ENCODE data around the gene PDRG1.
"Not testable (repeated sequence)": the region's sequence is repeated elsewhere in the genome, so short reads cannot be mapped to it uniquely, and the experiment has no call there.

Gene PDRG1

DNA sequence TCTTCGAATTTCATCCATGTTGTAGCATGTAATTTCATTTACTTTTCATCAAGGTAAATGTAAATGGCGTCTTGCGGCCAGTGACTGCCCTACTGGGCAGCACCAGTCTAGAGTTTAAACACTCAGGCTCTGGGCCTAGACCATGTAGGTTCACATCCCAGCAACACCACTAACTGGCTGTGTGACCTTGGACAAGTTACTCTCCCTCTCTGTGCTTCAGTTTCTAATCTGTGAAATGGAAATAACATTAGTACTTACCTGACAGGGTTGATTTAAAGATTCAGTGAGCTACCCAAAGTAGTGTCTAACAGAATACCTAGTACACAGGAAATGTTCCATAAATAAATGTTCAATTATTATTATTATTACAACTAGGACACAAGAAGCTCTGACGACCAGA, 29.3 kb downstream of the PDRG1 start:
- TF ChIP-seq, protein P1, sequence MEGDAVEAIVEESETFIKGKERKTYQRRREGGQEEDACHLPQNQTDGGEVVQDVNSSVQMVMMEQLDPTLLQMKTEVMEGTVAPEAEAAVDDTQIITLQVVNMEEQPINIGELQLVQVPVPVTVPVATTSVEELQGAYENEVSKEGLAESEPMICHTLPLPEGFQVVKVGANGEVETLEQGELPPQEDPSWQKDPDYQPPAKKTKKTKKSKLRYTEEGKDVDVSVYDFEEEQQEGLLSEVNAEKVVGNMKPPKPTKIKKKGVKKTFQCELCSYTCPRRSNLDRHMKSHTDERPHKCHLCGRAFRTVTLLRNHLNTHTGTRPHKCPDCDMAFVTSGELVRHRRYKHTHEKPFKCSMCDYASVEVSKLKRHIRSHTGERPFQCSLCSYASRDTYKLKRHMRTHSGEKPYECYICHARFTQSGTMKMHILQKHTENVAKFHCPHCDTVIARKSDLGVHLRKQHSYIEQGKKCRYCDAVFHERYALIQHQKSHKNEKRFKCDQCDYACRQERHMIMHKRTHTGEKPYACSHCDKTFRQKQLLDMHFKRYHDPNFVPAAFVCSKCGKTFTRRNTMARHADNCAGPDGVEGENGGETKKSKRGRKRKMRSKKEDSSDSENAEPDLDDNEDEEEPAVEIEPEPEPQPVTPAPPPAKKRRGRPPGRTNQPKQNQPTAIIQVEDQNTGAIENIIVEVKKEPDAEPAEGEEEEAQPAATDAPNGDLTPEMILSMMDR (IDR thresholded peaks at IDR 0.05; ENCODE audit: insufficient read depth, low read depth, low read length, missing control alignments), result no peak
- no peak overlapping the region for H3K4me3 ChIP-seq (ENCODE audit: low read length)
- DNase-seq (ENCODE audit: low read depth), result no peak

DNA sequence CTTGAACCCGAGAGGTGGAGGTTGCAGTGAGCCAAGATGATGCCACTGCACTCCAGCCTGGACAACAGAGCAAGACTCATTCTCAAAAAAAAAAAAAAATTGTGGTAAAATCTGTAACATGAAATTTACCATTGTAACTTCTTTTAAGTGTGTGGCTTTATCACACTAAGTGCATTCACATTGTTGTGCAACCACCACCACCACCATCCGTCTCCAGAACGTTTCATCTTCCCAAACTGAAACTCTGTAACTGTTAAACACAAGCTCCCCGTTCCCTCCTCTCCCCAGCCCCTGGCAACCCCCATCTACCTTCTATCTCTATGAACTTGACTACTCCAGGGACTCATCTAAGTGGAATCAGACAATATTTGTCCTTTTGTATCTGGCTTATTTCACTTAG, 29.7 kb downstream of the PDRG1 start:
- H3K4me3 ChIP-seq (ENCODE audit: low read length), result no peak overlapping the region
- TF ChIP-seq, protein P1 (IDR thresholded peaks at IDR 0.05; ENCODE audit: insufficient read depth, low read depth, low read length, missing control alignments), result no peak
- no peak for DNase-seq (ENCODE audit: low read depth)

DNA sequence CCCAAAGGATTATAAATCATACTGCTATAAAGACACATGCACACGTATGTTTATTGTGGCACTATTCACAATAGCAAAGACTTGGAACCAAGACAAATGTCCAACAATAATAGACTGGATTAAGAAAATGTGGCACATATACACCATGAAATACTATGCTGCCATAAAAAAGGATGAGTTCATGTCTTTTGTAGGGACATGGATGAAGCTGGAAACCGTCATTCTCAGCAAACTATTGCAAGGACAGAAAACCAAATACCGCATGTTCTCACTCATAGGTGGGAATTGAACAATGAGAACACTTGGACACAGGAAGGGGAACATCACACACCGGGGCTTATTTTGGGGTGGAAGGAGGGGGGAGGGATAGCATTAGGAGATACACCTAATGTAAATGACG, 30.4 kb downstream of the PDRG1 start:
- not testable (repeated sequence) for DNase-seq (ENCODE audit: low read depth); H3K4me3 ChIP-seq (ENCODE audit: low read length)

DNA sequence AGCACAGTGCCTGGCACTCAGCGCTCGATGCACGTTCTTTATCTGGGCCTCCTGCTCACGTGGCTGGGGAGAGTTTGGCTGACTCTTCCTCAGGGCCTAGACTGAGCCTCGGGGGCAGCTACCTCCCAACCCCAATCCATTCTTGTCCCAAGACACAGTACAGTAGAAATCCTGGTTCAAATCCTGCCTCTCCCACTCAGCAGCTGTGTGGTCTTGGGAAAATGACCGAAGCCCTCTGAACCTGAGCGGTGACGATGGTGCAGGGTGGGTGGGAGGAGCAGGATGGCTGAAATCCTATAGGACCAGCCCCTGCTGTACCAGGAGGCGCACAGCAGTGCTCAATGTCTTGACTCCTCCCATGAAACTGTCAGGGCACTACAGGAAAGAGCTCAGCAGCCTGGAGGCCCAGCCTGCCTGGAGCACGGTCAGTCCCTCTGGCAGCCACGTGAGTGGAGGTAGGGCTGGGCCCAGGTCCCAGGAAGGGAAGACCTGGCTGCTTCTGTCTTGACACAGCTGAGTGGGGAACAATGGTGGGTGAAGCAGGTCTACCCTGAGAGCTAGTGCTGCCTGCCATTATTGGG, 31.5 kb downstream of the PDRG1 start:
- TF ChIP-seq, protein P1 (IDR thresholded peaks at IDR 0.05; ENCODE audit: insufficient read depth, low read depth, low read length, missing control alignments), result no peak
- no peak overlapping the region for H3K4me3 ChIP-seq (ENCODE audit: low read length)
- no peak for DNase-seq (ENCODE audit: low read depth)

DNA sequence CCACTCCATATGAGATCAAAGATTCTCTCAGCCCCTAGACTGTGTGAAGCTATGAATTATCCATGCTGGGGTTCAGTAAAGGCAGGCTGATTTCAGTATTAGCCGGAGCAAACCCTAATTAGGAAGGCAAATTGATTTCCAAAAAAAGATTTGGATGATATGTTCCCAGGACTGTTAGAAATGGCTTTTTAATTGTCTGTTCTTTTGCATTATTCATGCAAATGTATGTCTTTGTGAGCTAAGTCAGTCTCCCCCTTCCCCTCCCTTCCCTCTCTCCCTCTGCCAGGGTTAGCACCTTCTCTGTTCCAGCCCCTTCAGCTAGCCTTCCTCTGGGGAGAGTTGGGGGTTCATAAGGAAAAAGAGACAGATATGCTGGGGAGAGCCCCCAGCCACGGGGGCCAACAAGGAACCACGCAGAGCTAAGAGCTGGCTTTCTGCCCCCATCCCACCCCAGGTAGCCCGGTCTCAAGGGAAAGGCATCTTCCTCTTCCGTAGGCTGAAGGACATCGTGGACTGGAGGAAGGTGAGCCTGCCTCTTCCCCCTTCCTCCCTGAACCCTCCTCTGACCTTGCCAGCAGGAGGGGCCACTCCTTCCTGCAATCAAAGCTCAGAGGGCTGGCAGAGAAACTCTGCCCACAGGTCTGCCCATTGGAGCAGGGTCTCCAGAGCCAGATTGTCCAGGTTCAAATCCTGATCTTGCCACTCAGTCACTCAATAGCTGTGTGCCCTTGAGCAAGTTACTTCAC, 32.3 kb downstream of the PDRG1 start:
- no peak overlapping the region for H3K4me3 ChIP-seq (ENCODE audit: low read length)
- TF ChIP-seq, protein P1 (IDR thresholded peaks at IDR 0.05; ENCODE audit: insufficient read depth, low read depth, low read length, missing control alignments), result no peak
- no peak for DNase-seq (ENCODE audit: low read depth)

DNA sequence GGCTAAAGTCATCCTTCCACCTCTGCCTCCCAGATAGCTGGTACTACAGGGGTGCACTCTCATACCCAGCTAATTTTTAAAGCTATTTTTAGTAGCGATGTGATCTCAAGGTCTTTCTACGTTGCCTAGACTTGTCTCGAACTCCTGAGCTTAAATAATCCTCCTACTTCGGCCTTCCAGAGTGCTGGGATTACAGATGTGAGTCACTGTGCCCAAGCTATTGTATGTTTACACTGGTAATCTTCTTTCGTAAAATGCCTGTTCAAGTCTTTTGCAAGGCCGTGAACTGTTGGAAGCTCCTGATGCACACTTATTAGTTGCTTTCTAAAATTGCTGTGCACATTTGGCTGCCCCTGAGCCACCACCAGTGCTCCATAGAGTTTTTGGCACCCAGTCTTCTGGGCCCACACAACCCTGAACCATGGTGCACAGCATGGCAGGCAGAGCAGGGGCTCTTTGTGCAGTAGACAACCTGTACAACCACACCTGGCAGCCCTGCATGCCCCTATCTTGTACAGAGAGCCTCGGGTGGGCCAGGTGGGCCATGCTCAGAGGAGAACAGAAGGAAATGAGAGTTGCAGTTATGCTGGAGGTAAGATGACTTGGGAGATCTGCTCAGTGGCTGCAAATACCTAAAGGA, 33.3 kb downstream of the PDRG1 start:
- H3K4me3 ChIP-seq (ENCODE audit: low read length), result no peak overlapping the region
- TF ChIP-seq, protein P1 (IDR thresholded peaks at IDR 0.05; ENCODE audit: insufficient read depth, low read depth, low read length, missing control alignments), result no peak
- peak; percentile 50 for DNase-seq (ENCODE audit: low read depth)

DNA sequence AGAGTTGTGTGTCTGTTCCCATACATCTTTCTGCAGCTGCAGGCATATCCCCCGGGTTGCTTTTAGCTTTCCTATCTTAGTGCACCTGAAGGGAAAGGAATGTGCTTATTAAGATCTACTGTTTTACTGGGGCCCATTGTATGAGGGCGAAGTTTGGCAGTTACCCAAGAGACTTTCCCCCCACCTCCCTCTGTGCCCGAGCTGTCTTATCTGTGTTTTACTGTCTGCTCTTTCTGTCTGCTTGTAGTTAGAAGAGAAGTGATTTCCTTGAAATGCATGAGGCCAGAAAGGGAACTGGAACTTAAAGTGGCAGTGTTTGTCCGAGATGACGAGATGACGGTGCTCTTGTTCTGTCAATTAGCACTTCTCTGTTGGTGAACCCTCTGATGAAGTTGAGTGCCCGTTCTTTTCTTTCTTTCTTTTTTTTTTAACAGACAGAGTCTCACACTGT, 33.9 kb downstream of the PDRG1 start:
- DNase-seq (ENCODE audit: low read depth); H3K4me3 ChIP-seq (ENCODE audit: low read length): not testable (repeated sequence)

DNA sequence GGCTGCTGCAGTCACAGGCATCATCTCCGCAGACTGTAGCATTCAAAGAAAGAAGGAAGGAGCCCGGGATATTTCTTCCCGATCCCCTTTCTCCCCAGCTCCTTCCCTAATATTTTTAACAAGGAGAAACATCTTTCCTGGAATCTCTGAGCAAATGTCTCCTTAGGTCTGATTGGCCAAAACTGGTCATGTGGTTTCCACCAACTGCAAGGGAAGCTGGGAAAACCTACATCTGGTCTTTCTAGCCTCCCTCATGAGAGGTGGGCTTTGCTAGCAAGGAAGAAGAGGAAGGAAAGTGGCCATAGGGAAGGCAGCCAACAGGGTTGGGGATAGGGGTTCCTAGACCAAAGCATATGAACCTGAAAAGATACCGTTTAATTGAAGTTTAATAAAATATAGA, 35.1 kb downstream of the PDRG1 start:
- no peak for DNase-seq (ENCODE audit: low read depth)
- TF ChIP-seq, protein P1 (IDR thresholded peaks at IDR 0.05; ENCODE audit: insufficient read depth, low read depth, low read length, missing control alignments), result no peak
- no peak overlapping the region for H3K4me3 ChIP-seq (ENCODE audit: low read length)

Data from epithelial cell of esophagus (primary cell).